Gastrocnemius medialis (tissue), 4 donors: ENCODE data around the gene KCTD10. TPM values are rescaled to one million over a fixed set of nuclear protein-coding genes. Genes with fewer than 3 reads are reported as not detected.
"Not testable (repeated sequence)": the region's sequence is repeated elsewhere in the genome, so short reads cannot be mapped to it uniquely, and the experiment has no call there.

Experiments used
- ATAC-seq, 2 donors: fragments of 150-250 bp; one replicate each; pipeline ENCODE4 v1.9.1; 2016
- DNase-seq, 2 donors: peaks; one replicate each; pipeline ENCODE4 v3.0.0-alpha.2; 2019
- H3K27ac ChIP-seq, 4 donors: fragments of 200-600 bp; sonication (generic); 1 replicate in 1 of 4; 2 replicates in 3 of 4; pipeline ENCODE4 v1.5.1; 2016 to 2018; ENCODE audit warnings: mild to moderate bottlenecking in 2 of 4, moderate library complexity in 1 of 4
- H3K27me3 ChIP-seq, 3 donors: fragments of 200-600 bp; sonication (generic) in 2 of 3; 1 replicate in 1 of 3; 2 replicates in 2 of 3; pipeline versions ENCODE4 v1.5.1 to v1.6.0; 2016 to 2019; ENCODE audit warnings: mild to moderate bottlenecking in 1 of 3, moderate library complexity in 1 of 3
- H3K36me3 ChIP-seq, 2 donors: fragments of 200-600 bp; sonication (generic) in 1 of 2; one replicate each; pipeline ENCODE4 v1.5.1; 2017 to 2018
- H3K4me1 ChIP-seq, 2 donors: fragments of 200-600 bp; sonication (generic) in 1 of 2; one replicate each; pipeline ENCODE4 v1.5.1; 2016 to 2017; ENCODE audit warnings: mild to moderate bottlenecking in 2 of 2
- H3K4me3 ChIP-seq, 4 donors: fragments of 200-600 bp; sonication (generic) in 3 of 4; 1 replicate in 1 of 4; 2 replicates in 3 of 4; pipeline ENCODE4 v1.5.1; 2016 to 2019; ENCODE audit warnings: mild to moderate bottlenecking in 2 of 4
- H3K9me3 ChIP-seq, 3 donors: fragments of 200-600 bp; sonication (generic) in 2 of 3; 1 replicate in 1 of 3; 2 replicates in 2 of 3; pipeline ENCODE4 v1.5.1; 2016 to 2019
- POLR2A ChIP-seq, 2 donors: fragments of 450-650 bp; IDR thresholded peaks; one replicate each; pipeline ENCODE4 v1.6.1; 2017; ENCODE audit warnings: antibody characterized with exemption in 2 of 2, mild to moderate bottlenecking in 2 of 2, moderate library complexity in 2 of 2
- in situ Hi-C, 4 donors: fragments of 200-750 bp; cut with MboI; loops; one replicate each; pipeline versions ENCODE4 v1.15.0 to v1.8.0; 2017; ENCODE audit warnings: low sequenced_read_pairs in 4 of 4
- intact Hi-C: fragments of 100-400 bp; cut with DNase I; formaldehyde crosslinking; loops from one replicate; pipeline ENCODE4 v1.15.1; 2023; ENCODE audit warnings: low total_unique reads
- total RNA-seq, 4 donors: library from RNA; depleted of rRNA; stranded (reverse); fragments of >200 nt; gene quantifications; one replicate each; pipeline versions ENCODE4 v1.1.0 to v1.2.3, GENCODE V29; 2016
- TF ChIP-seq, protein P1 (sequence below), 5 experiments: fragments of 450-650 bp in 3 of 5; fragments of 200-600 bp in 2 of 5; sonication (generic) in 2 of 5; IDR thresholded peaks in 4 of 5; conservative IDR thresholded peaks in 1 of 5; 1 replicate in 4 of 5; 2 replicates in 1 of 5; pipeline ENCODE4 v1.5.1; 2016 to 2019; ENCODE audit warnings: antibody characterized with exemption in 5 of 5, mild to moderate bottlenecking in 3 of 5, moderate library complexity in 3 of 5

Gene KCTD10
- total RNA-seq, 4 donors from 2014 or later = 7.5 to 14.8 (median 10.6) TPM

DNA sequence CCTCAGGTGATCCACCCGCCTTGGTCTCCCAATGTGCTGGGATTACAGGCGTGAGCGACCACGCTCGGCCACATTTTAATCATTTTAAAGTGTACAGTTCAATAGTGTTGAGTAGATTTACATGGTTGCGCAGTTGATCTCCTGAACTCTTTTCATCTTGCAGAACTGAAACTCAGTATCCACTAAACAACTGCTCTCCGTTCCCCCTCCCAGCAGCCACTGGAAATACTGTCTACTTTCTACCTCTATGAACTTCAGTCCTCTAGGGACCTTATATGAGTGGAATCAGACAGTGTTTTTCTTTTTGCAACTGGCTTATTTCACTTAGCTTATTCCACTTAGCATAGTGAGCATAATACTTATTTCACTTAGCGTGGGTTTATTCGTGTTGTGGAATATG is 53.7 kb downstream of the KCTD10 start:
- in situ Hi-C loops = loop anchor here in 1 of 4 donors (10.0 kb wide), 1 partner anchor 51 kb away; the partner anchor contains the start of genes KCTD10 and UBE3B
- no peak for TF ChIP-seq POLR2A (IDR thresholded peaks at IDR 0.05)
- TF ChIP-seq, protein P1, sequence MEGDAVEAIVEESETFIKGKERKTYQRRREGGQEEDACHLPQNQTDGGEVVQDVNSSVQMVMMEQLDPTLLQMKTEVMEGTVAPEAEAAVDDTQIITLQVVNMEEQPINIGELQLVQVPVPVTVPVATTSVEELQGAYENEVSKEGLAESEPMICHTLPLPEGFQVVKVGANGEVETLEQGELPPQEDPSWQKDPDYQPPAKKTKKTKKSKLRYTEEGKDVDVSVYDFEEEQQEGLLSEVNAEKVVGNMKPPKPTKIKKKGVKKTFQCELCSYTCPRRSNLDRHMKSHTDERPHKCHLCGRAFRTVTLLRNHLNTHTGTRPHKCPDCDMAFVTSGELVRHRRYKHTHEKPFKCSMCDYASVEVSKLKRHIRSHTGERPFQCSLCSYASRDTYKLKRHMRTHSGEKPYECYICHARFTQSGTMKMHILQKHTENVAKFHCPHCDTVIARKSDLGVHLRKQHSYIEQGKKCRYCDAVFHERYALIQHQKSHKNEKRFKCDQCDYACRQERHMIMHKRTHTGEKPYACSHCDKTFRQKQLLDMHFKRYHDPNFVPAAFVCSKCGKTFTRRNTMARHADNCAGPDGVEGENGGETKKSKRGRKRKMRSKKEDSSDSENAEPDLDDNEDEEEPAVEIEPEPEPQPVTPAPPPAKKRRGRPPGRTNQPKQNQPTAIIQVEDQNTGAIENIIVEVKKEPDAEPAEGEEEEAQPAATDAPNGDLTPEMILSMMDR (IDR thresholded peaks at IDR 0.05 in 4 of 5, conservative IDR thresholded peaks at IDR 0.05 in 1 of 5) = no peak
- DNase-seq = no peak

DNA sequence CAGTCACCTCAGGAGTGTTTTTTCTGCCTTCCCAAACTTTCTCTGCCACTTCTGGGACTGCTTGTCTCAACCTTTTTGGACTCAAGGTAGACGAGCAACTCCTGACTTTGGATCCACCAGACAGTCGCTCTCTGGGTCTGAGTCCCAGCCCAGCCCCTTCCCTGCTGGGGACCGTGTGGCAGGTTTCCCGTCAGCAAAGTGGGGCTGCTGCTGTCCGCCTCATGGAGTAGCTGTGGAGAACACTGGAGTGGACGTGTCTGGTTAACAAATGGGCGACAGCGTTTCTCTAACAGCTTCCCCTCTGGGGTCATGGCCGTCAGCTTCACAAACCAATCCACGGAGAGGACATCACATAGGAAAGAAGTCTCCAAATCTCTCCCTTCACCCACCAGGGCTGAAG is 54.8 kb downstream of the KCTD10 start:
- intact Hi-C loops (loop anchor here (10.0 kb wide), 1 partner anchor 353 kb away; no protein-coding TSS in a partner anchor), in situ Hi-C loops (loop anchor here in 1 of 4 donors (10.0 kb wide), 1 partner anchor 53 kb away; the partner anchor contains the start of genes KCTD10 and UBE3B)

More for the DNA sequence above, 53.7 kb downstream of the KCTD10 start:
- Histone ChIP-seq H3K27ac (no peak overlapping the region), H3K27me3 (peaks cover 0 to 5% (median 0%) of the 10 kb centered on the region in 3 donors), H3K4me3 (no peak overlapping the region), H3K36me3 (no peaks in the 10 kb centered on the region), H3K4me1 (no peaks in the 10 kb centered on the region), H3K9me3 (no peaks in the 10 kb centered on the region)
- ATAC-seq = no peak
- intact Hi-C loops = loop anchor here (10.0 kb wide), 1 partner anchor 351 kb away; no protein-coding TSS in a partner anchor

DNA sequence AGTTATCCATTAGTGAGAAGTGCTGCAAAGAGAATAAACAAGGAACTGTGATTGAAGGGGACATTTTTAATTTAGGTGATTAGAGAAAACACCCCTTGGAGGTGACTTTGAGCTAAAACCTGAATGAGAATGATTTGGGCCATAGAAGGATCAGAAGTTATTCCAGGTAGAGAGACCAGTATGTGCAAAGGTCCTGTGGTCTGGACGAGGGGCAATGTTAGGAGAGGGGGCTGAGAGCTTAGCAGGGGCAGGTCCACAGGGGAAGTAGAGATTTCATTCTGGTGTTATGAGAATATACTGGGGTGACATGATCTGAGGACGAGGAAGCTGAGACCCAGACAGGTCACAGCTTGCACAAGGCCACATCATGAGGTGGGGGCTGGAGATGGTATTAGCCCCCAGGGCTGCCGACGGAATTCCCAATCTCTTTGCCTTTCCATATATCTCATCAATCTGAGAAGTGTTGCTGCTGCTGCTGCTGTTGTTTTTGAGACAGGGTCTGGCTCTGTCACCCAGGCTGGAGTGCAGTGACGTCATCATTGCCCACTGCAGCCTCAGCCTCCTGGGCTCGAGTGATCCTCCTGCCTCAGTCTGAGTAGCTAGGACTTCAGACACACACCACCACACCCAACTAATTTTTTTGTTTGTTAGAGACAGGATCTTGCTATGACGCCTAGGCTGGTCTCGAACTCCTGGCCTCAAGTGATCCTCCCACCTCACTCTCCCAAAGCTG is 55.6 kb downstream of the KCTD10 start:
- Histone ChIP-seq H3K27ac (no peak overlapping the region), H3K4me1 (no peaks in the 10 kb centered on the region), H3K4me3 (no peak overlapping the region), H3K27me3 (peaks cover 0 to 5% (median 0%) of the 10 kb centered on the region in 3 donors), H3K9me3 (no peaks in the 10 kb centered on the region), H3K36me3 (no peaks in the 10 kb centered on the region)
- DNase-seq (no peak), ATAC-seq (no peak)
- in situ Hi-C loops = loop anchor here in 1 of 4 donors (10.0 kb wide), 1 partner anchor 53 kb away; the partner anchor contains the start of genes KCTD10 and UBE3B
- intact Hi-C loops = loop anchor here (10.0 kb wide), 1 partner anchor 353 kb away; no protein-coding TSS in a partner anchor
- TF ChIP-seq, protein P1 (IDR thresholded peaks at IDR 0.05 in 4 of 5, conservative IDR thresholded peaks at IDR 0.05 in 1 of 5) = no peak
- TF ChIP-seq POLR2A (IDR thresholded peaks at IDR 0.05) = no peak

More for the DNA sequence above, 54.8 kb downstream of the KCTD10 start:
- ATAC-seq = no peak
- H3K4me3 ChIP-seq = no peak overlapping the region
- no peak for DNase-seq
- H3K27ac ChIP-seq = no peak overlapping the region
- no peaks in the 10 kb centered on the region for H3K36me3 ChIP-seq
- no peaks in the 10 kb centered on the region for H3K4me1 ChIP-seq
- no peak for TF ChIP-seq POLR2A (IDR thresholded peaks at IDR 0.05)
- TF ChIP-seq, protein P1 (IDR thresholded peaks at IDR 0.05 in 4 of 5, conservative IDR thresholded peaks at IDR 0.05 in 1 of 5) = no peak
- H3K27me3 ChIP-seq = peaks cover 0 to 5% (median 0%) of the 10 kb centered on the region in 3 donors
- no peaks in the 10 kb centered on the region for H3K9me3 ChIP-seq

DNA sequence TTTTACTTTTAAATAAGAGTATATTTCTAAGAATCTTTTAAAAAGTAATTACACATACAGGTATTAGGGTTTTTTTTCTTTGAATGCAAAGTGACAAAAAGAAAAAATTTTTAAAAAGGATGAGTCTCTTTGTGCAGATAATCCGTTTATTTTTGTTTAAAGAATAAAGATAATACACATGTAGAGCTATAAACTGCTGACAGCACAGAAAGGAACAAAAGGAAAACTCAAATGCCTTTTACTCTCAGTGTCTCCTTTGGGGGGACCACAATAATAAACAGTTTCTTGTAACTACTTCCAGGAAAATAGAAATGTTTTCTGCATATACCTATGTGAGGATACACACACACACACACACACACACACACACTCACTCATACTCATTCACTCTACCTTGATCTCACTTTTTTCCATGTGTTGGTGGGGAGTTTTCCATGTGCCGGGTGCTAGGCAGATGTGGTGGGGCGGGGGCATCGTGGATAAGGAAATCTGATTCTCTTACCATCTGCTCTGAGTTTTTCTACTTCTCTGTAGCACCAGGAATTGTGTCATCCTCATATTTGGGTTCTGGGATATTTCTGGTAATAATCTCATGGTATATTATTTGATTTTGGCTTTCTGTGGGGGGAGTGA is 58.1 kb downstream of the KCTD10 start:
- Histone ChIP-seq H3K36me3 (no peaks in the 10 kb centered on the region), H3K9me3 (no peaks in the 10 kb centered on the region), H3K27me3 (peaks cover 0 to 5% (median 0%) of the 10 kb centered on the region in 3 donors), H3K4me3 (no peak overlapping the region), H3K27ac (no peak overlapping the region), H3K4me1 (no peaks in the 10 kb centered on the region)
- no peak for ATAC-seq
- no peak for DNase-seq
- TF ChIP-seq, protein P1 (IDR thresholded peaks at IDR 0.05 in 4 of 5, conservative IDR thresholded peaks at IDR 0.05 in 1 of 5) = no peak
- TF ChIP-seq POLR2A (IDR thresholded peaks at IDR 0.05) = no peak
- intact Hi-C loops (no loop called here), in situ Hi-C loops (no loop called here)

DNA sequence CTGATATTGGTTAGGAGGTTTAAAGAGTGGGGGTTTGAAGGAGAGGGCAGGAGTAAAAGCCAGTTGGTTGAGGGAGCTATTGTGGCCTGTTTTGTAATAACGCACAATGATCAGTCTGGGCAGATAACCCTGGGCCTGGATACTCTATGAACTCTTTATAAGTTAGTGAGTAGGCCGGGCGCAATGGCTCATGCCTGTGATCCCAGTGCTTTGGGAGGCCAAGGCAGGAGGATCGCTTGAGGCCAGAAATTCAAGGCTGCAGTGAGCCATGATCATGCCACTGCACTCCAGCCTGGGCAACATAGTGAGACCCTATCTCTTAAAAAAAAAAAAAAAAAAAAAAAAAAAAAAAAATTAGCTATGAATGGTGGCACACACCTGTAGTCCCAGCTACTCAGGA is 71.0 kb downstream of the KCTD10 start:
- H3K36me3 ChIP-seq, H3K4me1 ChIP-seq, intact Hi-C loops, H3K27ac ChIP-seq, DNase-seq, in situ Hi-C loops, H3K27me3 ChIP-seq, ATAC-seq, H3K4me3 ChIP-seq, H3K9me3 ChIP-seq: not testable (repeated sequence)

DNA sequence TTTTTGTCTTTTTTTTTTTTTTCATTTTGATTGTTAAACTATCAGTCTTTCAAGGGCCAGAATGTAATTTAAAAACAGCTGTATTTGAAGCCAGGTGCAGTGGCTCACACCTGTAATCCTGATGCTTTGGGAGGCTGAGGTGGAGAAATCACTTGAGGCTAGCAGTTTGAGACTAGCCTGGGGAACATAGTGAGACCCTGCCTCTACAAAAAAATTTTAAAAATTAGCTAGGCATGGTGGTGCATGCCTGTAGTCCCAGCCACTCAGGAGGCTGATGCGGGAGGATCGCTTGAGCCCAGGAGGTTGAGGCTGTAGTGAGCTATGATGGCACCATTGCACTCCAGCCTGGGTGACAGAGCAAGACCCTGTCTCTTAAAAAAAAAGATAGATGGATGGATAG is 72.3 kb downstream of the KCTD10 start:
- H3K36me3 ChIP-seq, intact Hi-C loops, H3K4me3 ChIP-seq, DNase-seq, H3K27ac ChIP-seq, in situ Hi-C loops, H3K9me3 ChIP-seq, H3K27me3 ChIP-seq, ATAC-seq, H3K4me1 ChIP-seq: not testable (repeated sequence)
